ENCODE results near the gene DHX40. TPM values are rescaled to one million over a fixed set of nuclear protein-coding genes. Genes with fewer than 3 reads are reported as not detected.
"Not testable (repeated sequence)": the region's sequence is repeated elsewhere in the genome, so short reads cannot be mapped to it uniquely, and the experiment has no call there.

The DHX40 gene
- total and polyA plus RNA-seq, 2 donors = 21.7 to 38.7 TPM

DNA sequence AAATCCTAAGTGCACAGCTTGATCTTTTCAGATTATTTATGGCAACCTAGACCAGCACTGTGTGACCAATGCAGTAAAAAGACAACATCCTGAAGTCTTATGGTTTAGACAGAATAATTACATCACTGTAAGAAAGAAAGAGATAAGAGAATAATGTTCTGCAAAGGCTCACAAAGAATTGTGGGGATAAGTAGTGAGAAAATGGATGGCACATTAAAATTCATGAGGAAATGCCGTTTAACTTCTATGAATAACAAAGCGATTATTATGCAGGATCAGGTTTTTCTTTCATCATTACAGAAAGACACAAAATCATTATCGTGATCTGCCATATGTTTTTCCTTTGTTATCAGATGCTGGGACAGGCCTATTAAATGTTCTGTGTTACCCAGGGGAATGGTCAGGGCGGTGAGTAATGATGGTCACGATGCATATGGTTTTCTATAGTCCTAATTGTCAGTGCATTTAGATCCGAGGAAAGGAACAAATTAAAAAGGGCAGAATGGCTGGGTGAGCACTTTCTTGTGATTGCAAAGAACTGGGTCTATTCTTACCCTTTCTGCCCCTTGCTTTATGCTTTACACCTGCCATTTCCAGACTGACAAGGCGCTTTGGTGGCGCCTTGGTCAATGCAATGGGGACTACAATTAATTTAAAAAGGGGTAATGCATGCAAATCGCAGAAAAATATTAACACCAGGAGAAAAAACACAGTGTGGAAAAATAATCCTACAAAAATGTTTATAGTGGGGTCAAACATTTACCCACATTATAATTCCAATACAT, 18.1 kb upstream of the DHX40 start:
- Histone ChIP-seq H3K4me3 (ENCODE audit: low read length in 2 of 2) (no peak overlapping the region), H3K4me1 (ENCODE audit: control insufficient read depth in 2 of 2, insufficient read depth in 2 of 2, low read length in 2 of 2) (no peaks in the 10 kb centered on the region), H3K27me3 (ENCODE audit: control insufficient read depth in 2 of 2, insufficient read depth in 1 of 2, low read length in 1 of 2) (no peaks in the 10 kb centered on the region), H3K36me3 (ENCODE audit: control insufficient read depth in 2 of 2, insufficient read depth in 2 of 2, low read length in 1 of 2) (no peaks in the 10 kb centered on the region), H3K9me3 (ENCODE audit: control insufficient read depth in 2 of 2, insufficient read depth in 1 of 2, low read length in 1 of 2) (no peaks in the 10 kb centered on the region), H3K27ac (ENCODE audit: low read depth in 1 of 2, low read length in 1 of 2) (no peak overlapping the region)
- whole genome bisulfite sequencing = 96% methylated on average over 9 of the region's 9 CpGs
- DNase-seq (ENCODE audit: low read depth in 6 of 9, low spot score in 9 of 9) = no peak

- H3K36me3 ChIP-seq (ENCODE audit: control insufficient read depth in 2 of 2, insufficient read depth in 2 of 2, low read length in 1 of 2); H3K4me3 ChIP-seq (ENCODE audit: low read length in 2 of 2); H3K9me3 ChIP-seq (ENCODE audit: control insufficient read depth in 2 of 2, insufficient read depth in 1 of 2, low read length in 1 of 2); H3K27ac ChIP-seq (ENCODE audit: low read depth in 1 of 2, low read length in 1 of 2); DNase-seq (ENCODE audit: low read depth in 6 of 9, low spot score in 9 of 9); H3K27me3 ChIP-seq (ENCODE audit: control insufficient read depth in 2 of 2, insufficient read depth in 1 of 2, low read length in 1 of 2); H3K4me1 ChIP-seq (ENCODE audit: control insufficient read depth in 2 of 2, insufficient read depth in 2 of 2, low read length in 2 of 2): not testable (repeated sequence)
- 98% methylated on average over 10 of the region's 10 CpGs for WGBS
Observed at GRCh38 chr17:59548985-59549384, 16.4 kb upstream of the DHX40 start.

- Histone ChIP-seq H3K36me3 (ENCODE audit: control insufficient read depth in 2 of 2, insufficient read depth in 2 of 2, low read length in 1 of 2) (no peaks in the 10 kb centered on the region), H3K9me3 (ENCODE audit: control insufficient read depth in 2 of 2, insufficient read depth in 1 of 2, low read length in 1 of 2) (no peaks in the 10 kb centered on the region), H3K4me3 (ENCODE audit: low read length in 2 of 2) (no peak overlapping the region), H3K4me1 (ENCODE audit: control insufficient read depth in 2 of 2, insufficient read depth in 2 of 2, low read length in 2 of 2) (no peaks in the 10 kb centered on the region), H3K27me3 (ENCODE audit: control insufficient read depth in 2 of 2, insufficient read depth in 1 of 2, low read length in 1 of 2) (no peaks in the 10 kb centered on the region), H3K27ac (ENCODE audit: low read depth in 1 of 2, low read length in 1 of 2) (no peak overlapping the region)
- 96% methylated on average over 4 of the region's 4 CpGs for WGBS
- DNase-seq (ENCODE audit: low read depth in 6 of 9, low spot score in 9 of 9) = no peak
Observed at GRCh38 chr17:59550703-59551102, 14.7 kb upstream of the DHX40 start.

DNA sequence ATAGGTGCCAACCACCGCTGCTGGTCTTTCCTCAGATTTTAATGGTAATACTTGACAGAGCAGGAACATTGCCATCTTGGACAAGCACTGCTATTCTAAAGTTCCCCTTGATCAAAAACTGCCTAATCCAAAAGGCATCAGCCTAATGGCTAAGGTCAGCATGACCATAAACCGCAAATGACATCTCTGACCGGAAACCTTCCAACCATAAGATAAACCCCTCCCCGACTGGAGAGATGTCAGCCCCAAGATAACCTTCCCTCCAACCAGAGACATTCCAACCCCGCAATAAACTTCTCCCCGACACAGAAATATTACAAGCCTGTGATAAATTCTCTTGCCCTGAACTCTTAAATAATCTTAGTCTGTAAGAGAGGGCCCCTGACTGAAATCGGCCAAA, 7.4 kb upstream of the DHX40 start:
- DNase-seq (ENCODE audit: low read depth in 6 of 9, low spot score in 9 of 9) = no peak
- 96% methylated on average over 7 of the region's 7 CpGs for WGBS
- no peaks in the 10 kb centered on the region for H3K4me1 ChIP-seq (ENCODE audit: control insufficient read depth in 2 of 2, insufficient read depth in 2 of 2, low read length in 2 of 2)
- H3K27ac ChIP-seq (ENCODE audit: low read depth in 1 of 2, low read length in 1 of 2) = no peak overlapping the region
- no peak overlapping the region for H3K4me3 ChIP-seq (ENCODE audit: low read length in 2 of 2)
- H3K27me3 ChIP-seq (ENCODE audit: control insufficient read depth in 2 of 2, insufficient read depth in 1 of 2, low read length in 1 of 2) = no peaks in the 10 kb centered on the region
- H3K9me3 ChIP-seq (ENCODE audit: control insufficient read depth in 2 of 2, insufficient read depth in 1 of 2, low read length in 1 of 2) = no peaks in the 10 kb centered on the region
- no peaks in the 10 kb centered on the region for H3K36me3 ChIP-seq (ENCODE audit: control insufficient read depth in 2 of 2, insufficient read depth in 2 of 2, low read length in 1 of 2)

GRCh38 chr17:59558953-59559352, 6.5 kb upstream of the DHX40 start:
- Histone ChIP-seq H3K4me3 (ENCODE audit: low read length in 2 of 2) (no peak overlapping the region), H3K4me1 (ENCODE audit: control insufficient read depth in 2 of 2, insufficient read depth in 2 of 2, low read length in 2 of 2) (no peaks in the 10 kb centered on the region), H3K27ac (ENCODE audit: low read depth in 1 of 2, low read length in 1 of 2) (no peak overlapping the region), H3K27me3 (ENCODE audit: control insufficient read depth in 2 of 2, insufficient read depth in 1 of 2, low read length in 1 of 2) (no peaks in the 10 kb centered on the region), H3K9me3 (ENCODE audit: control insufficient read depth in 2 of 2, insufficient read depth in 1 of 2, low read length in 1 of 2) (no peaks in the 10 kb centered on the region), H3K36me3 (ENCODE audit: control insufficient read depth in 2 of 2, insufficient read depth in 2 of 2, low read length in 1 of 2) (no peaks in the 10 kb centered on the region)
- no peak for DNase-seq (ENCODE audit: low read depth in 6 of 9, low spot score in 9 of 9)

- H3K4me3 ChIP-seq (ENCODE audit: low read length in 2 of 2) = no peak overlapping the region
- WGBS = 91% methylated on average over 2 of the region's 2 CpGs
- peaks cover 3 to 4% of the 10 kb centered on the region in 2 donors for H3K4me1 ChIP-seq (ENCODE audit: control insufficient read depth in 2 of 2, insufficient read depth in 2 of 2, low read length in 2 of 2)
- H3K27me3 ChIP-seq (ENCODE audit: control insufficient read depth in 2 of 2, insufficient read depth in 1 of 2, low read length in 1 of 2) = no peaks in the 10 kb centered on the region
- DNase-seq (ENCODE audit: low read depth in 6 of 9, low spot score in 9 of 9) = no peak
- H3K9me3 ChIP-seq (ENCODE audit: control insufficient read depth in 2 of 2, insufficient read depth in 1 of 2, low read length in 1 of 2) = peaks cover 0 to 8% of the 10 kb centered on the region in 2 donors
- H3K27ac ChIP-seq (ENCODE audit: low read depth in 1 of 2, low read length in 1 of 2) = no peak overlapping the region
- H3K36me3 ChIP-seq (ENCODE audit: control insufficient read depth in 2 of 2, insufficient read depth in 2 of 2, low read length in 1 of 2) = no peaks in the 10 kb centered on the region
Observed at GRCh38 chr17:59561042-59561441, 4.4 kb upstream of the DHX40 start.

- H3K36me3 ChIP-seq (ENCODE audit: control insufficient read depth in 2 of 2, insufficient read depth in 2 of 2, low read length in 1 of 2) = peaks cover 0 to 4% of the 10 kb centered on the region in 2 donors
- WGBS = 0% methylated on average over 9 of the region's 9 CpGs
- peak; percentile 34 to 82 (median 61) for DNase-seq (ENCODE audit: low read depth in 6 of 9, low spot score in 9 of 9)
Observed at GRCh38 chr17:59565959-59566324, 532 bp downstream of the DHX40 start.

GRCh38 chr17:59569151-59569550, 3.7 kb downstream of the DHX40 start:
- H3K4me1 ChIP-seq (ENCODE audit: control insufficient read depth in 2 of 2, insufficient read depth in 2 of 2, low read length in 2 of 2); H3K36me3 ChIP-seq (ENCODE audit: control insufficient read depth in 2 of 2, insufficient read depth in 2 of 2, low read length in 1 of 2); H3K4me3 ChIP-seq (ENCODE audit: low read length in 2 of 2); H3K27me3 ChIP-seq (ENCODE audit: control insufficient read depth in 2 of 2, insufficient read depth in 1 of 2, low read length in 1 of 2); DNase-seq (ENCODE audit: low read depth in 6 of 9, low spot score in 9 of 9); H3K9me3 ChIP-seq (ENCODE audit: control insufficient read depth in 2 of 2, insufficient read depth in 1 of 2, low read length in 1 of 2); H3K27ac ChIP-seq (ENCODE audit: low read depth in 1 of 2, low read length in 1 of 2): not testable (repeated sequence)
- WGBS = 98% methylated on average over 5 of the region's 5 CpGs

More at GRCh38 chr17:59565959-59566324, 532 bp downstream of the DHX40 start:
- H3K4me1 ChIP-seq (ENCODE audit: control insufficient read depth in 2 of 2, insufficient read depth in 2 of 2, low read length in 2 of 2) = peaks cover 3 to 8% of the 10 kb centered on the region in 2 donors
- H3K27ac ChIP-seq (ENCODE audit: low read depth in 1 of 2, low read length in 1 of 2) = peak overlapping the region; percentile 88 to 91
- peaks cover 0 to 8% of the 10 kb centered on the region in 2 donors for H3K9me3 ChIP-seq (ENCODE audit: control insufficient read depth in 2 of 2, insufficient read depth in 1 of 2, low read length in 1 of 2)
- peak overlapping the region; percentile 86 to 88 for H3K4me3 ChIP-seq (ENCODE audit: low read length in 2 of 2)
- H3K27me3 ChIP-seq (ENCODE audit: control insufficient read depth in 2 of 2, insufficient read depth in 1 of 2, low read length in 1 of 2) = no peaks in the 10 kb centered on the region

- no peaks in the 10 kb centered on the region for H3K9me3 ChIP-seq (ENCODE audit: control insufficient read depth in 2 of 2, insufficient read depth in 1 of 2, low read length in 1 of 2)
- DNase-seq (ENCODE audit: low read depth in 6 of 9, low spot score in 9 of 9) = no peak
- no peak overlapping the region for H3K4me3 ChIP-seq (ENCODE audit: low read length in 2 of 2)
- peaks cover 2 to 4% of the 10 kb centered on the region in 2 donors for H3K36me3 ChIP-seq (ENCODE audit: control insufficient read depth in 2 of 2, insufficient read depth in 2 of 2, low read length in 1 of 2)
- H3K27ac ChIP-seq (ENCODE audit: low read depth in 1 of 2, low read length in 1 of 2) = no peak overlapping the region
- no peaks in the 10 kb centered on the region for H3K27me3 ChIP-seq (ENCODE audit: control insufficient read depth in 2 of 2, insufficient read depth in 1 of 2, low read length in 1 of 2)
- H3K4me1 ChIP-seq (ENCODE audit: control insufficient read depth in 2 of 2, insufficient read depth in 2 of 2, low read length in 2 of 2) = no peaks in the 10 kb centered on the region
- 97% methylated on average over 10 of the region's 10 CpGs for WGBS
Observed at GRCh38 chr17:59572301-59572924, 7.0 kb downstream of the DHX40 start.
